CD4-positive, alpha-beta T cell treated with Interleukin-17A for 1 hour (primary cell): ENCODE data around the gene CDC6.

Experiments
- DNase-seq: peaks from one replicate; pipeline ENCODE4 v3.0.0-alpha.2; 2020

The CDC6 gene

GRCh38 chr17:40341808-40342503, 54.3 kb downstream of the CDC6 start:
- DNase-seq = peak; percentile 50

DNA sequence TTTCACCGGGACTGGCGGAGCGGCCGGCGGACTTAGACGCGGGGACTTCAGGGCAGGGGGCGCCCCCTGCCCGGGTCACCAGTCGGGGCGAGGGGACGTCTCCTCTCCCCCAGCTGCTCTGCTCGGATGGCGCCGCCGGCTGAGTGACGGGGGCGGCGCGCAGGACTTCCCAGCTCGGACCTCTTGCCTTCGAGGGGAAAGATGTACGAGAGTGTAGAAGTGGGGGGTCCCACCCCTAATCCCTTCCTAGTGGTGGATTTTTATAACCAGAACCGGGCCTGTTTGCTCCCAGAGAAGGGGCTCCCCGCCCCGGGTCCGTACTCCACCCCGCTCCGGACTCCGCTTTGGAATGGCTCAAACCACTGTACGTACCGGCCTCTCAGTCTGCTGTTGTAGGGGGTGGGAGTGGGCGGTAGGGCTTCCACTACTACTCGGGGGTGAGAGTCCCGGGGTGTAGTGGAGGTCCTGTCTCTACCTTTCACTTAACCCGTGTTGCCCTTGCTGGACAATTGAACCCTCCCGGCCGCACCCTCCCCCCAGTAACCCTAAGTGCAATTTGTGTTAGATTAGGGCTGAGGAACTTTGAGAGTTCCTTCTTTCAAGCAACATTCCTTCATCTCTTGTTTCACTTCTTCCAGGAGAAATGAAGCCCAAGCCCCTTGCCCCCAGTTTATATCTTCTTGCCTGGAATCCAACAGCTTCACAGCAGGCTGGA, 55.0 kb downstream of the CDC6 start:
- DNase-seq = peak; percentile 10

GRCh38 chr17:40343219-40344119, 55.8 kb downstream of the CDC6 start:
- DNase-seq = peak; percentile 17

DNA sequence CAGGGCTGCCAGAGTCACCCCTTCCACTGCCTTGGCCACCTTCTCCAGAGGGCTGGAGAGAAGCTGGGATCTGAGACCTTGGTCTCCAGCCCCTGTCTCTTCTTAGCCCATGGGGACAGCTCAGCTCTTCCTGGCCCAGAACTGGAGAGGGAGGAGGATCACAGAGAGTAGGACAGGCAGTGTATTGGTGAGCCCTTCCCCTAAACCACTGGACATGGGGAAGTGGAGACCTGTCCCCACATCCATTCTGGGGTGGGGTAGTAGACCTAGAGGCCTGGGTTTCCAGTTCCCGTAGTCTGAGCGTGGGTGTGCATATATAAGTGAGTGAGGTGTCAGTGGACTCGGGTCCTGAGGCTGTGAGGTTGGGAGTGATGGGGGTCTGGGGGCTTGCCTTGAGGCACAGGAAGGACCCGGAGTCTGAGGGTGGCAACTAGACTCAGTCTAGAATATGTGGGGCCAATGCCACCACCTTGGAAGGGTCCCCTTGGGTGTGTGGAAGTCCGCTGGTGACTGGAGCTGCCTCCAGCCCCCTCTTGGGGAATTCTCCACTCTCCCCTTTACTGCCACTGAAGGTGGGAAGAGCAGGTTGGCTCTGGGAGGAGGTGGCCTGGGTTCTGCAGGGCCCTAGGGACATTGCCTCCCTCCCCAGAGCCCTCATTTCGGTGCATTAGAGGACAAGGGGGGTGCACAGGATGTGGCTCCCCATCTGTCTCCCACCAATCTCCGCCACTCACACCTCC, 56.9 kb downstream of the CDC6 start:
- DNase-seq = peak; percentile 59

- peak; percentile 57 for DNase-seq
These were observed 57.7 kb downstream of the CDC6 start for GRCh38 chr17:40345161-40345993.

- no peak for DNase-seq
These were observed 58.5 kb downstream of the CDC6 start for GRCh38 chr17:40345994-40346764.

DNA sequence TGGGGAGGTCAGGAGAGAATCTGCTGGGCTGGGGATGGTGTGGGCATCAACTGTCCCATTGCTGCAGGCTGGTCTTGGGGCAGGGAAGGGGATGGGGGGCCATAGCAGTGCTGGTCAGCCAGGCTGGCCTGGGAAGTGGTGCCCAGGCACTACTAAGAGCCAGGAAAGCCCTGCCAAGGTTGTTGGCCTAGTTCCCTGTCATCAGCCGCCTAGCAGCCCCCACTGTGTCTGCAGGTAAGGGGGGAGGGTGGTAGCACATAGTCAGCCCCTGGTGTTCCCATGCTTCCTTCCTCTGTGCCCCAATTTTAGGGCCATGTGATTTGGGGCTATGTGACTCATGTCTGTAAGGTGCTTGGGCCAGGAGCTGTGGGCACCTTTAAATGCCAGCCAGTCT, 59.1 kb downstream of the CDC6 start:
- peak; percentile 46 for DNase-seq

GRCh38 chr17:40347319-40348135, 59.8 kb downstream of the CDC6 start:
- DNase-seq = no peak

GRCh38 chr17:40348136-40348504, 60.4 kb downstream of the CDC6 start:
- DNase-seq = no peak

DNA sequence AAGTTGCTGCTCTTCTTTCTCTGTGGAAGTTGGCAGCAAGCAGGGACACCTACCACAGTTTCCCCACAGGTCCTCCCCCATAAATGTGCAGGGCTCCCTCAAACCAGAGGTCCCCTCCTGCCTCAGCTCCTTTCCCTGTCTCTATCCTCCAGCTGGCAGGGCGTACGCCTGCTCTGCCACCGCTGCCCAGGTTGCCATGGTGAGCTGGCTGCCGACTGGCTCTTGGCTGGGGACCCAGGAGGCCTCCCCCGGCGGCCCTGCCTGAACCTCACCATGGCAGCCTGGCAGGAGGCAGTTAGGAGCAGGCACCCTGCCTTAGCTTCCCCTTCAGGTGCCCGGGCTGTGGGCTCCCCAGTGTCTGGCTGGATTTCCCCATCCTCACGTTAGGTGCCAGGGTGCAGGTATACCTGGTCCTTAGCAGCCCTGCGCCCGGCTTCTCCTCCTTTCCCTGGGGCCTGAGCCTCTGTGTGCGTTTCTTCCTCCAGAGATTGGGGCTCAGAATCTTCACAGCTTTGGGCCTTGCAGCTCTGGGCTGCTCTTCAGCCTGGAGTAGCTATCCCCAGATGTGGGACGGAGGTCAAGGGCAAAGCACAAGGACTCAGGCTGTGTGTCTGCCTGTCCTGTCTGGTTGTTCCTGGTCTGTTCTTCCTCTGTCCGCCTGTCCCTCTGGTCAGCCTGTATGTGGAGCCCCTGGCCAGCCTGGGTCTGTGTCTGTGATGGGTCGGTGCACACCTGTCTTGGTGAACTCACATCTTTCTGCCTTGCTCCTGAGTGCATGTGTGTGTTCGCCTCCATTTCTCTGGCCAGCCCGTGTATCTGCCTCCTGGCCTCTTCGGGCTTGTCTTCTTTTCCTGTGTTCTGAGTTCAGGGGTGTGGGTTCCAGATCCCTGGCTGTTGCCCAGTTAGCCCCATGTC, 61.1 kb downstream of the CDC6 start:
- no peak for DNase-seq

GRCh38 chr17:40349477-40349894, 61.8 kb downstream of the CDC6 start:
- DNase-seq = no peak

DNA sequence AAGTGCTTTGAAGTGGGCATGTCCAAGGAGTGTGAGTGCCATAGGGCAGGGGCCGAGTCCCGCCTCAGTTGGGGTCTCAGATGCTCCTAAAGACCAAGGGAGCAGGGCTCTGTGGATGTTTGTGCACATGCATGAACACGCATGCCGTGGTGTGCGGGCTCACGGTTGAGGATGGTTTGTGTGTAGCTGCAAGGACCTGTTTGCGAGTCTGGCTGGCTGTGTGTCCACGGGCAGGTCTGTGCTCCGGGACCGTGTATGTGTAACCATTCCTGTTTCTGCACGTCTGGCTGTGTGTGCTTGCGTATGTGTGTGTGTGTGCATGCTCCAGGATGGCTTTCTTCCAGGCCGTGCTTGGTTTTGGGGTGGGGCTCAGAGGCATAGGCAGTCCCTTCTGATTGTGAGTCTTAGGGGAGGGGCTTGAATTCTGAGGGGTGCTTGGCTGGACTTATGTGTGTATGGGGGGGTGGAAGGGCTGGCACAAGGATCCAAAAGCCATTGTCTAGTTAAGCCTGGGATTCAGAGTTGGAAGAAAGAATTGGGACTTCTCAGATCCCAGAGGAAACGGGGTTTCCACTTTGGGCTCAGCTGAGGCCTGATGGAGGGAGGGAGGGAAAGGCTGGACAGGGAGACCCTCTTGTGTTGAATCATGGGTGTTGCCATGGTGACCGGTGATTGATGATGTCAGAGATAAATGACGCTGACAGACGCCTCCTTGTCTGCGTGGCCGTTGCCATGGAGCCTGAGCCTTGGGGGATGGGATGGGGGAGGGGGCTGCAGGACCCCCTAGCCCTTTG, 62.4 kb downstream of the CDC6 start:
- DNase-seq = no peak

DNA sequence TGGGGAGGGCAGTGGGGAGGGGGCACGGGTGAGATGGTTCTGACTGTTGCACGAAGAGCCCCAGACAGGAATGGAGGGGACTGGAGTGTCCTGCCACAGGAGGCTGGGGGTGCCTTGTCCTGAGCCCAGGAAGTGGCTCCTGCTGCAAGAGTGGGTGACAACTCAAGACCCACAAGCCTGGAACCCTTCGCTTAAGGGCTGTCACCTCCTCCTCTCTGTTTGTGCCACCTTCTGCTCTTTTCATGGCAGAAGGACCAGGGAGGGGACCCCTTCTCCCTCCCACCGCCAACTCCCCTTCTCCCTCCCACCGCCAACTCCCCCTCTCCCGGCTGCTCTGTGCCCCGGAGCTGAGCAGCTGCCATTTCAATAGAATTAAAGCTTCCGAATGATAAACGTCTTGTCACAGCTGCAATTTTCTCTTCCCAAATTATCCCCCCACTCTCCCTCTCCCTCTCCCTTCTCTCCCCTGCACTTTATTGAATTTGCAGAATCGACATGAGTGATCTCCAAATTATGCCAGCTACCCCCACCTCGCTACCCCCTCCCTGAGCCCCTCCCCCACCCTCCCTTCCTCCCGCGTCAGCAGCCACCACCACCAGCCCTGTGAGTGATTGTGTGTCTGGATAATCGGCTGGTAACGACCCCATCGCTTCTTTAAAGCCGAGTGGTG, 63.1 kb downstream of the CDC6 start:
- no peak for DNase-seq

- DNase-seq = no peak
These were observed 63.9 kb downstream of the CDC6 start for GRCh38 chr17:40351359-40352236.

- DNase-seq = no peak
These were observed 64.6 kb downstream of the CDC6 start for GRCh38 chr17:40352237-40352778.

DNA sequence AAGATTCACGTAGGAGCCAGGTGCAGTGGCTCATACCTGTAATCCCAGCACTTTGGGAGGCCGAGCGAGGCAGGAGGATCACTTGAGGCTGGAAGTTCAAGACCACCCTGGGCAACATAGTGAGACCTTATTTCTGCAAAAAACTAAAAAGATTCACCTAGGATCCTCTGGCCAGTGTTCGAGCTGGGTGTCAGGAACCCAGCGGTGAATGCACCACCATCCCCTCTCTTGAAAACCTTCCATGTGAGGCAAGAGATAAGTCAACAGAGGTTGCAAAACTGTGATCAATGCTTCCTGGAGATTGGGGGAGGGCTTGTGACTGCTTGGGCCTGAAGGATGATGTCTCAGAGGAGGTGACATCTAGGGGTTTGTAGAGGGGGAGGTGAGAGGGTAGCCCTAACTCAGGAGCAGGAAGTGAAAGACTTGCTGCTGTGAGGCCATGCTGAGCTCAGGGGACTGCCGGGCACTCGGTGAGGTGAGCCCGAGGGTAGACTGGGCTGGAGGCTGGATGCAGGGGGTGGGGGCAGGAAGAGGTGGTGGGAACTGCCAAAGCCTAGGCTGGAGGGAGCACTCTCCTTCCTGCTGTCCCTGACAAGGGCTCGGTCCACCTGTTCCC, 65.2 kb downstream of the CDC6 start:
- no peak for DNase-seq
